GM12891 (cell line): ENCODE measurements around the gene CKM.

Experiments used
- PAX5 ChIP-seq: IDR thresholded peaks from 2 replicates; pipeline ENCODE4 v1.6.1; 2011; ENCODE audit warnings: low read length, moderate library complexity, mild to moderate bottlenecking; ENCODE audit not compliant: insufficient read depth, severe bottlenecking
- POLR2A ChIP-seq: IDR thresholded peaks from 2 replicates; pipeline ENCODE4 v1.6.1; 2011; ENCODE audit warnings: low read depth, low read length, control low read depth
- POLR2AphosphoS5 ChIP-seq: IDR thresholded peaks from 2 replicates; pipeline ENCODE4 v1.6.1; 2011; ENCODE audit warnings: low read depth, low read length, control low read depth
- TAF1 ChIP-seq: IDR thresholded peaks from 2 replicates; pipeline ENCODE4 v1.6.1; 2011; ENCODE audit warnings: low read depth, low read length, control low read depth

GRCh38 chr19:45264781-45265317 lies 57.8 kb downstream of the CKM start:
- TF ChIP-seq POLR2A, result no peak
- TF ChIP-seq TAF1, result no peak
- no peak for TF ChIP-seq PAX5
- TF ChIP-seq POLR2AphosphoS5, result no peak
